Epithelial cell of proximal tubule (primary cell): ENCODE results near the gene GPC5. TPM values are rescaled to one million over a fixed set of nuclear protein-coding genes. Genes with fewer than 3 reads are reported as not detected.

Experiments
- DNase-seq: peaks from one replicate; pipeline ENCODE4 v3.0.0-alpha.2; 2011; ENCODE audit warnings: low read depth
- H3K4me3 ChIP-seq: 2 replicates; pipeline ENCODE4 v1.5.1; 2011; ENCODE audit warnings: low read depth, mild to moderate bottlenecking, low read length
- total RNA-seq: library from RNA; depleted of rRNA; stranded (reverse); fragments of >200 nt; gene quantifications from 2 replicates; pipeline ENCODE4 v1.2.3, GENCODE V29; 2015
- TF ChIP-seq, protein P1 (sequence below): conservative IDR thresholded peaks from 2 replicates; pipeline ENCODE4 v1.5.1; 2012; ENCODE audit warnings: low read depth, mild to moderate bottlenecking, low read length

Gene GPC5
- total RNA-seq, 1 donor from 2014 or later, result not detected

DNA sequence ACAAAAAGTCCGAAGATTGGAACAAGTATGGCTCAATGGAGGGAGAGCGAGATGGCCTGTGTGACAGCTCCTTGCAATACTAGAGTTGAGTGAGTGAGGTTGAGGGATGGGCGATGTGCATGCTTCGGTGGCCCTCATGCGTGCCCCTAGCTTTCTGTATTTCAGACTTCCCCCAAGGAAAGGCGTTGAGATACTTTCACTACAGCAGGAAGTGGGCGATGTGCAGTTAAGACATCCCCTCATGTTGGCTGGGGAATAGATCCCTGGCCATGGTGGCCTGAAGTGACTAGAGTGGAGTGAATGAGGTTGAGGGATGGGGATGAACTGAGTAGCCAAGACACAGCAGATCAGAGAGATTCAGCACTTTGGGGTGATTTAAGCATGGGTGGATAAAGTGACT, 1194.3 kb downstream of the GPC5 start:
- no peak overlapping the region for H3K4me3 ChIP-seq
- TF ChIP-seq, protein P1, sequence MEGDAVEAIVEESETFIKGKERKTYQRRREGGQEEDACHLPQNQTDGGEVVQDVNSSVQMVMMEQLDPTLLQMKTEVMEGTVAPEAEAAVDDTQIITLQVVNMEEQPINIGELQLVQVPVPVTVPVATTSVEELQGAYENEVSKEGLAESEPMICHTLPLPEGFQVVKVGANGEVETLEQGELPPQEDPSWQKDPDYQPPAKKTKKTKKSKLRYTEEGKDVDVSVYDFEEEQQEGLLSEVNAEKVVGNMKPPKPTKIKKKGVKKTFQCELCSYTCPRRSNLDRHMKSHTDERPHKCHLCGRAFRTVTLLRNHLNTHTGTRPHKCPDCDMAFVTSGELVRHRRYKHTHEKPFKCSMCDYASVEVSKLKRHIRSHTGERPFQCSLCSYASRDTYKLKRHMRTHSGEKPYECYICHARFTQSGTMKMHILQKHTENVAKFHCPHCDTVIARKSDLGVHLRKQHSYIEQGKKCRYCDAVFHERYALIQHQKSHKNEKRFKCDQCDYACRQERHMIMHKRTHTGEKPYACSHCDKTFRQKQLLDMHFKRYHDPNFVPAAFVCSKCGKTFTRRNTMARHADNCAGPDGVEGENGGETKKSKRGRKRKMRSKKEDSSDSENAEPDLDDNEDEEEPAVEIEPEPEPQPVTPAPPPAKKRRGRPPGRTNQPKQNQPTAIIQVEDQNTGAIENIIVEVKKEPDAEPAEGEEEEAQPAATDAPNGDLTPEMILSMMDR, result no peak
- DNase-seq, result no peak

DNA sequence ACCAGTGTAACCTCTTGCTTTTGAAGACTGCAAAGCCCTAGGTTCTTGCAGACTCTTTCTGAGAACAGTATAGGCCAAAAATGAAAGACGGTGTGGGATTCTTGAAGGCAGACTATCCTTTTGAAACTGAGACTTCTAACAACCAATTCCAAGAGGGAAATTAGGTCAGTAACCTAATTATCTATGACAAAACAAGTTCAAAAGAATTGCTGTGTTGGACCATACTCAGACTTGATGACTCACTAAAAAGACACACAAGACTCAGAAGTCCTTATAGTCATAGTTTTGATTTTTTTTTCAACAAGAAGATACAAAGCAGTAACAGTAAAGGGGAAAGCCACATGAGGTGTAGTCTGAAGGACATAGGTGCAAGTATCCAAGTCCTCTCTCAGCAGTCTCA, 1204.1 kb downstream of the GPC5 start:
- no peak overlapping the region for H3K4me3 ChIP-seq
- TF ChIP-seq, protein P1, result no peak
- DNase-seq, result no peak

DNA sequence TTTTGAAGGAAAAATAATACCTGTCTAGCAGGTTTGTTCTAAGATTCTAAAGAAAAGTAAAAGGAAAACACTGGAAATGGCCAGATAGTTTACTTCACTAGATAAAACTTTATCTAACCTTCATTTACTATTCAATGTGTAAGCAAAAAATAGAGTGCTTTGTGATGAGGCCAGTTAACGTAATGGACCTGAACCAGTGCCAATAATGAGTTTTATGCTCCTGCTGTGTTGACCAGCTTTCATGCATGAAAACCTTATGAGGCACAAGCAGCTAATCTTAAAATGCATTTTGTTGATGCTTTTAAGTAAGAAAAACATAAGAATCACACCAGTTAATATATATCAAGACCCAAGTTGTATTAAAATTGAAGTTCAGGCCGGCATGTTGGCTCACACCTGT, 1211.0 kb downstream of the GPC5 start:
- TF ChIP-seq, protein P1, result no peak
- DNase-seq, result no peak
- H3K4me3 ChIP-seq, result no peak overlapping the region

DNA sequence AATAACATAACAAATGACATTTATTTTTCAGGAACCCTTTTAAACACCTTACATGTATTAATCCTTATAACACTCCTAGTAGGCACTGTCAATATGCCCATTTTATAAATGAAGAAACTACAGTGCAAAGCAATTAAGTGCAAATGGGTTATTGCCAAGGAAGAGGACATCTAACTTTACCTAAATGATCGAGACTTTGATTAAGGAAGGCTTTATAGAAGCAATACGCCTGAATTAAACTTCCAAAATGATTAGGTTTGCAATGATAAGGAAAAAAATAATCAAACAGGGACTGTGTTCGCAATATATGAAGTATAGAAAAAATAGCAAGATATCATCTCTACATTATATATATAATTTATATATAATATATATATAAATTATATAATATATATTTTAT, 1214.5 kb downstream of the GPC5 start:
- TF ChIP-seq, protein P1, result no peak
- no peak overlapping the region for H3K4me3 ChIP-seq

DNA sequence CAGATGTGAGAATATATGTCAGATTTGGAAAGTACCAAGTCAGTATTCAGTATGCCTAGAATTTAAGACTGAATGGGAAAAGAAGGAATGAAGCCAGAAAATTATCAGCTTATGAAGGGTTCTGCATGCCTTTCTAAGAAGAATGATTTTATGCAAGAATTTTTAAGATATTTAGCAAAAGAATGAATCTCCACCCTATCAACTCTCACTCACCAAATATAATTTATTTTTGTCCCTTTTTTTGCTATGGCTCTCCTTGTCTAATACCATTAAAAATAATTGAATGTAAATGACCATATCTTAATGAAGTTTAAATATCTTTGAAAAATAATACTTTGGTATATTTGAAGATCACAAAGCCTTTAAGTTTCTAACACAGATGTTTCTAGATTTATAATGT, 1215.5 kb downstream of the GPC5 start:
- TF ChIP-seq, protein P1, result no peak
- no peak for DNase-seq
- no peak overlapping the region for H3K4me3 ChIP-seq

More for the DNA sequence above, 1214.5 kb downstream of the GPC5 start:
- DNase-seq, result no peak

DNA sequence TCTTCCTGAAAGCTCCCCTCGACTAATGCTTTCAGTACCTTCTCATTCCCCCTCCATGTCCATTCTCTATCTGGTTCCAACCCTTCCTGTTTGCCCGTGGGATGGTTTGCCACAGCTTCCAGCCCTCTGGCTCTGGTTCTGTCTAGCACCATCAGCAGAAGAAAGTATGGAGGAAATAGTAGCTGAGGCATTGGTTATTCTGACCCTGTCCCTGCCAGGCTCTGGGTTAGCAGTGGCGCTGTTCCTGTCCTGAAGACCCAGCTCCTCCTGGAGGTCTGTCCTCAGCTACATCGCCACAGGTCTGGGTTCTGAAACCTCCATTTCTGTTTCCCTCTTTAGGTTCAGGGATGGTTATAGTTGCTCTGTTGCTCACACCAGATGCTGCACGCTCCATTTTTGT, 1223.6 kb downstream of the GPC5 start:
- DNase-seq, result no peak
- no peak overlapping the region for H3K4me3 ChIP-seq
- TF ChIP-seq, protein P1, result no peak

DNA sequence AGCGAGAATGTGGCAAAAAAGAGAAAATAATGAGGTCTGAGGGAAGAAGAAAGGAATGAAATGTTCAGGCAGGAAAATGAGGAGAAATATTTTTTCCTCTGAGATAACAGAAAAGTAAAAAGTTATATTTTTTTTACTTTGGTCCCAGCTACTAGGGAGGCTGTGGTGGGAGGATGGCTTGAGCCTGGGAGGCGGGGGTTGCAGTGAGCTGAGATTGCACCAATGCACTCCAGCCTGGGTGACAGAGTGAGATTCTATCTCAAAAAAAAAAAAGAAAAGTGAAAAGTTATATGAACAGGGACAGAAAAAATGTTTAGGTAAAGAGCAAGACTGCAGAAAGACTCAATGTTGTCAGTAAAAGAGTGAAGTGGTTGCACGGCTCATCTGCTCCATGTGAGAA, 1224.5 kb downstream of the GPC5 start:
- TF ChIP-seq, protein P1, result no peak
- no peak for DNase-seq
- H3K4me3 ChIP-seq, result no peak overlapping the region
